ENCODE data around the gene ZW10. TPM values are rescaled to one million over a fixed set of nuclear protein-coding genes. Genes with fewer than 3 reads are reported as not detected.
A peak's percentile ranks its signal among the peaks of the same experiment; 100 is the strongest.

The ZW10 gene
- total RNA-seq (2022): 14.7 and 14.9 TPM in 2 replicates
- percentile 79 among the genes with signal in this experiment for Bru-seq, nascent RNA
- percentile 73 among the genes with signal in this experiment for BruChase-seq, experiment 1, labeled RNA remaining after a 6-hour chase
- percentile 75 among the genes with signal in this experiment for BruChase-seq, experiment 2, labeled RNA remaining after a 2-hour chase
- long read RNA-seq, transcript ZW10-201 (16 exons, 2,992 nt): major isoform, 49 of 64 reads
- long read RNA-seq, partial matches to known transcripts: 3 of 64 reads
- long read RNA-seq, other reads (novel, unspliced or antisense): 12 of 64 reads

GRCh38 chr11:113773416-113774173, at the start of gene ZW10:
TSS of gene ZW10 (minus strand) at chr11:113773692. CDS start at chr11:113773666, 26 bp downstream.
- ChIA-PET CTCF (interaction anchor here (0.6 to 1.9 kb wide), 14 partner anchors 9 to 1088 kb away, joined by 3 to 8 read pairs (median 3); no protein-coding TSS in a partner anchor), POLR2A (interaction anchor here (0.6 to 1.5 kb wide), 9 partner anchors 10 to 459 kb away, joined by 3 to 7 read pairs (median 3); partner anchors contain the start of gene TTC12)
- DNase-seq (ENCODE audit: unreplicated experiment): peak; percentile 98
- no peaks in the 10 kb centered on the region for H3K9me3 Mint-ChIP-seq (ENCODE audit: unreplicated experiment)
- TF ChIP-seq CTCF (IDR thresholded peaks at IDR 0.05; ENCODE audit: unreplicated experiment): peak; percentile 73
- peak within 1 kb of the TSS; percentile 98 for H3K27ac Mint-ChIP-seq (ENCODE audit: low read depth, unreplicated experiment)
- peak within 1 kb of the TSS; percentile 98 for H3K4me3 Mint-ChIP-seq (ENCODE audit: unreplicated experiment)
- no peaks in the 10 kb centered on the region for H3K36me3 Mint-ChIP-seq (ENCODE audit: insufficient read depth, unreplicated experiment)
- intact Hi-C loops (cut with micrococcal nuclease): no loop called here
- no TSS peak for BruUV-seq (replicated peaks)
- no peaks in the 10 kb centered on the region for H3K27me3 Mint-ChIP-seq (ENCODE audit: insufficient read depth, unreplicated experiment)
- peaks cover 14% of the 10 kb centered on the region for H3K4me1 Mint-ChIP-seq (ENCODE audit: insufficient read depth, unreplicated experiment)

- intact Hi-C loops (cut with micrococcal nuclease): no loop called here
- no peaks in the 10 kb centered on the region for H3K27me3 Mint-ChIP-seq (ENCODE audit: insufficient read depth, unreplicated experiment)
- peak; percentile 64 for DNase-seq (ENCODE audit: unreplicated experiment)
- peaks cover 31% of the 10 kb centered on the region for H3K36me3 Mint-ChIP-seq (ENCODE audit: insufficient read depth, unreplicated experiment)
- H3K4me1 Mint-ChIP-seq (ENCODE audit: insufficient read depth, unreplicated experiment): no peaks in the 10 kb centered on the region
- H3K27ac Mint-ChIP-seq (ENCODE audit: low read depth, unreplicated experiment): no peak overlapping the region
- H3K9me3 Mint-ChIP-seq (ENCODE audit: unreplicated experiment): no peaks in the 10 kb centered on the region
- H3K4me3 Mint-ChIP-seq (ENCODE audit: unreplicated experiment): no peak overlapping the region
- BruUV-seq (replicated peaks): no TSS peak
- TF ChIP-seq CTCF (IDR thresholded peaks at IDR 0.05; ENCODE audit: unreplicated experiment): no peak
- ChIA-PET CTCF (interaction anchor here (0.6 kb wide), 1 partner anchor 413 kb away, joined by 3 read pairs; no protein-coding TSS in a partner anchor), POLR2A (no interaction called here)
These were observed 44.9 kb upstream of the ZW10 start for GRCh38 chr11:113818426-113818825.

GRCh38 chr11:113817626-113818025, 44.1 kb upstream of the ZW10 start:
- no TSS peak for BruUV-seq (replicated peaks)
- no peak for DNase-seq (ENCODE audit: unreplicated experiment)
- POLR2A ChIA-PET: interaction anchor here (0.6 kb wide), 1 partner anchor 377 kb away, joined by 3 read pairs; no protein-coding TSS in a partner anchor
- H3K4me3 Mint-ChIP-seq (ENCODE audit: unreplicated experiment): no peak overlapping the region
- H3K9me3 Mint-ChIP-seq (ENCODE audit: unreplicated experiment): no peaks in the 10 kb centered on the region
- peaks cover 34% of the 10 kb centered on the region for H3K36me3 Mint-ChIP-seq (ENCODE audit: insufficient read depth, unreplicated experiment)
- CTCF ChIA-PET: interaction anchor here (0.6 kb wide), 1 partner anchor 11 kb away, joined by 3 read pairs; no protein-coding TSS in a partner anchor
- TF ChIP-seq CTCF (IDR thresholded peaks at IDR 0.05; ENCODE audit: unreplicated experiment): no peak
- no peaks in the 10 kb centered on the region for H3K4me1 Mint-ChIP-seq (ENCODE audit: insufficient read depth, unreplicated experiment)
- intact Hi-C loops (cut with micrococcal nuclease): no loop called here
- no peak overlapping the region for H3K27ac Mint-ChIP-seq (ENCODE audit: low read depth, unreplicated experiment)
- no peaks in the 10 kb centered on the region for H3K27me3 Mint-ChIP-seq (ENCODE audit: insufficient read depth, unreplicated experiment)

- no peak overlapping the region for H3K27ac Mint-ChIP-seq (ENCODE audit: low read depth, unreplicated experiment)
- no peak overlapping the region for H3K4me3 Mint-ChIP-seq (ENCODE audit: unreplicated experiment)
- intact Hi-C loops (cut with micrococcal nuclease): no loop called here
- ChIA-PET POLR2A (interaction anchor here (0.6 kb wide), 1 partner anchor 377 kb away, joined by 3 read pairs; no protein-coding TSS in a partner anchor), CTCF (interaction anchor here (0.6 kb wide), 1 partner anchor 11 kb away, joined by 3 read pairs; no protein-coding TSS in a partner anchor)
- no peaks in the 10 kb centered on the region for H3K4me1 Mint-ChIP-seq (ENCODE audit: insufficient read depth, unreplicated experiment)
- DNase-seq (ENCODE audit: unreplicated experiment): no peak
- no peak for TF ChIP-seq CTCF (IDR thresholded peaks at IDR 0.05; ENCODE audit: unreplicated experiment)
- peaks cover 33% of the 10 kb centered on the region for H3K36me3 Mint-ChIP-seq (ENCODE audit: insufficient read depth, unreplicated experiment)
- H3K27me3 Mint-ChIP-seq (ENCODE audit: insufficient read depth, unreplicated experiment): no peaks in the 10 kb centered on the region
- no peaks in the 10 kb centered on the region for H3K9me3 Mint-ChIP-seq (ENCODE audit: unreplicated experiment)
- BruUV-seq (replicated peaks): no TSS peak
These were observed 43.7 kb upstream of the ZW10 start for GRCh38 chr11:113817162-113817561.

All from MCF 10A (cell line).